HG03439 (cell line): ENCODE data around the gene FCAMR.

Source experiments
- ATAC-seq: cut with Tn5 transposase; IDR thresholded peaks from one replicate; pipeline ENCODE4 v1.9.1; 2021; ENCODE audit warnings: mild to moderate bottlenecking, moderate library complexity; ENCODE audit not compliant: unreplicated experiment

Gene FCAMR

GRCh38 chr1:206960676-206961386 lies 9.4 kb downstream of the FCAMR start:
- ATAC-seq, result no peak

- no peak for ATAC-seq
Observed at GRCh38 chr1:206958144-206958543, 12.1 kb downstream of the FCAMR start.

- no peak for ATAC-seq
Observed at GRCh38 chr1:206957639-206958038, 12.6 kb downstream of the FCAMR start.

- no peak for ATAC-seq
Observed at GRCh38 chr1:206955476-206956451, 14.5 kb downstream of the FCAMR start.

- ATAC-seq, result no peak
Observed at GRCh38 chr1:206954459-206955342, 15.6 kb downstream of the FCAMR start.

GRCh38 chr1:206953626-206954025 lies 16.6 kb downstream of the FCAMR start:
- no peak for ATAC-seq

GRCh38 chr1:206953126-206953525 lies 17.1 kb downstream of the FCAMR start:
- no peak for ATAC-seq

GRCh38 chr1:206952171-206952570 lies 18.1 kb downstream of the FCAMR start:
- ATAC-seq, result no peak

DNA sequence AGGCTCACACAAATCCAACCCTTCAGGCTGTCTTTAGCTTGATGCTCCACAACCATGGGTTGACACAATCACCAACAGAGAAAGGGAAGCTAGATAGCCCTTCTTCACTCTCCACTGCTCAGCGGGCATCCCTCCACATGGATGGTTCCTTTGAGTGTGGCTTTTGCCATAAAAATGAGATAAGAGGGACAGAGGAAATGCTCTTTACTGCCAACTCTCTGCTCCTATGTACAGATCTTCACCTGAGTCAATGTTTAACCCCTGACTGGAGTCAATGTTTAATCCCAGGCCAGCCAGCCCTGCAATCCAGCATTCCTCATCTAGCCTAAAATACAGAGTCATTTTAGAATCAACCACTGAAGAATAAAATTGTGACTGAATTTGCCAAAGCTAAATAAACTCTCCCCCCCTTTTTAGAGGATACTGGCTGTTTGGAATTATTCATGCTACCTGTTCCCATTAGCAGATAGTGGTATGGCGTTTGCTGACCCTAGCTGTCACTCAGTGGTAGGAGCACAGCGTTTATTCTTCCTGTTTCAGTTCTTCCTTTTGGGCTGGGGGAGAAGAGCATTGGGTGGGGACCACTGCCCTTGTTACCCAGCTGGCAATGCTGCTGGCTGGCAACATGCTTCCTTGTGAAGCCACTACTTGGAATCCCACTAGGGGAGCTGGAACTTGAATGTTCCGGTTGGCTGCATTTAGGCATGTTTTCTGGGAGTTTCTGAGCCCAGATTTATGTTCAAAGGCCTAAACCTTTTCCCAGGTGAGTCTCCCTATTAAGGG lies 18.8 kb downstream of the FCAMR start:
- no peak for ATAC-seq

GRCh38 chr1:206949641-206950040 lies 20.6 kb downstream of the FCAMR start:
- no peak for ATAC-seq

DNA sequence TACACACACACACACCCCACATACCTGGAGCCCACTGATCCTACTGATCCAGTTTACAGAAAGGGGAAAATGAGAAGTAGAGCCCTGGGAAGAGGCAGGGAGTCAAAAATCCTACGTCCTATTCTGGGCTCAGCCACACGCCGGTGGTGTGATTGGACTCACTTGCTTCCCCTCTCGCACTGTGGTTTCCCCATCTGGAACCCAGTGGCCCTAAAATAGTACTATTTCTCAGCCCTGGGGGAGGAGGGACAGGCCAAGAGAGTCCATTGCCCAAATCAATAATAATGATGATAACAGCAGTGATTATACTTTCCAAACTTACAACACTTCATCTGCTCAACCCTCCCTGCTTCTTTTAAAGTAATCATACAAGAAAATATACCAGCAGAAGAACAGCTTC lies 21.1 kb downstream of the FCAMR start:
- ATAC-seq, result no peak

GRCh38 chr1:206947255-206947654 lies 23.0 kb downstream of the FCAMR start:
- ATAC-seq, result no peak

GRCh38 chr1:206946261-206946660 lies 24.0 kb downstream of the FCAMR start, which contains the start of gene PIGR:
TSS of gene PIGR (minus strand) at chr1:206946466. CDS start at chr1:206940531, 5,935 bp downstream.
- no peak for ATAC-seq

DNA sequence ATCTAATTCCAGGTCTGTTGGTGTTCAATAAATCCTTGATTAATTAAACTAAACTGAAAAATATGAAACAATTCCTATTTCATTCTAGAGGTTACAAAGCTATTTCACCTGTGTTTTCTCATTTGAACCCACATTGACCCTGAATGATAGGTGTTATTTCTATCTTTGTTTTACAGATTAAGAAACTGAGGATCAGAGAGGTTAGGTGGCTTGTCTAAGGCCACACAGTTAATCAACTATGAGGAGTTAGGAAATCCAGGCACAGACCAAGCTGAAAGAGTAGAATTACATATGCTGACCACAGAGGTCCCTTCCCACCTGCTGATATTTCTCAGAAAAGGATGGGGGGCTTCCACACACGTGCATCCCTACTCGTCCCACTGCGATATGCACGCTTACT lies 24.5 kb downstream of the FCAMR start:
- no peak for ATAC-seq

DNA sequence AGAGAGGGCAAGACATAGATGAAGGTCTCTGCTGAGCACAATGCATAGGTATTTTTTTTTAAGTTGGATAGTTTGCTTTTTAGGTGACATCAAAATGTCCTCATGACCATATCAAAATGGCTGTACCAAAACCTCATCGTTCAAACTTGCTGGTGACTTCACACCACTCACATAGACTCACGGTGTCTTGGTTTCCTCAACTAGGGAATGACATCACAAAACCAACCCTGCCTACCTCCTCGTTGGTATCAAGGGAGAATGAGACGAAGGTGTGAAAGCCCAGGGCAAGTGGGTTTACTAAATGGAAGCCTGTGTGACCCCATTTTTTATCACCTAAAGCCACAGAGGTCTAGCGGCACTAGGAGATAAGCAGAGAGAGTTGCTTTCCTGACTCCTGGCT lies 25.6 kb downstream of the FCAMR start:
- ATAC-seq, result no peak

DNA sequence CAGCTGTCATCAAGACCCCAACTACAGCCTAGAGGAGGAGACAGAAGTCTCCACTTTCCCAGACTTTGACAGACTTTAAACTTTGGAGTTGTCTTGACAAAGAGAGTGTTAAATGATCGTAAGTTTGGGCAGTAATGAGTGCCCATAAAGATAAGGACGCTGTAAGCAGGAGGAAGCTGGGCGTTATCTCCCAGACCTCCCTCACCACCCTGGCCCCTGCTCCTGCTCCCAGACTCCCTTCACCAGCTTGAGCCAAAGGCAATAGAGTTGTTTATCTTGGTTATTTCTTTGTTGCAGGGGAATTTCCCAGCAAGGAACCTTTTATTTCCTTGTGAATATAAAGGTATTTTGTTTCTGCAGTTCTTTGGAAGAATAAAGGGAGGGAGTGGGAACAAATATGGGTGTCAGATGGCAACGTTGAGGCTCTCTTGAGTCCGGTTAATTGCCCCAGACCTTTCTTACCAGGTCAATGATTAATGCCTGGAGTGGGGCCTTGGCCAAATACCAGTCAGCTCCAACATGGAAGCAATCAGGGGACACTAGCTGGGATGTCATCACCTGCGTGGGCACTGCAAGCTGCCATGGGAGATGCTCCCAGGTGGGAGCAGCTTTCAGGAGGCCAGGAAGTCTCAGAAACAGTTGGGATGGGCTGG lies 28.4 kb downstream of the FCAMR start:
- no peak for ATAC-seq

GRCh38 chr1:206940588-206940936 lies 29.7 kb downstream of the FCAMR start:
- no peak for ATAC-seq

DNA sequence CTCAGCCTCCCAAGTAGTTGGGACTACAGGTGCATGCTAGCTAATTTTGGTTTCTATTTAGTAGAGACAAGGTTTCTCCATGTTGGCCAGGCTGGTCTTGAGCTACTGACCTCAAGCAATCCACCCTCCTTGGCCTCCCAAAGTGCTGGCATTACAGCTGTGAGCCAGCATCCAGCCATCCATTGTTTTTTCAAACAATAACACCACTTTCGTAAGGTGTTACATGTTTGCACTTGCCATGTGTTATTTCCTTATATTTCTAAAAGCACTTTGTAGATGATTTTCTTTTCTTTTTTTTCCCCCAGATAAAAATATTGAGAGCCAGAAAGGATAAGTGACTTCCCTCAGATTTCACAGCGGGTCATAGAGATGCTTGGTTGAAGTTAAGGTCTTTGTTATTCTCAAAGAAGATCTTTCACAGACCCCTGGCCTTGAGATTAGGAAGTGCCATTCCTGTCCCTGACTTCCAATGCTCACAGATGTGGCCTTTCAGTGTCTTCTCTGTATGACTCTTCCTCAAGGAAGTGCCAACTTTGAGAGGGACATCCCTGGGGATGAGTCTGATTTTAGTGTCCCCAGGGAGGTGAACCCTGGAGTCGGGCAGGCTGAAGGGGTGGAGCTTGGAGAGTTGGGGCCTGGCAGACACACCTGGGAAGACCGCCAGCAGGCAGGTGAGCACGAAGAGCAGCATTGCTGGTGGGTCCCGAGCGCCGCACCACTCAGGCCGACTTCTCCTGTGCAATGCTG lies 30.2 kb downstream of the FCAMR start:
- no peak for ATAC-seq

GRCh38 chr1:206939131-206939530 lies 31.1 kb downstream of the FCAMR start:
- ATAC-seq, result no peak
